B cell (primary cell): ENCODE results near the gene GFOD2. TPM values are rescaled to one million over a fixed set of nuclear protein-coding genes. Genes with fewer than 3 reads are reported as not detected.

Experiments
- ATAC-seq: fragments of 200-7000 bp; cut with Tn5 transposase; one replicate; pipeline ENCODE4 v1.10.0; 2021; ENCODE audit warnings: low read depth, mild to moderate bottlenecking, moderate number of reproducible peaks, moderate library complexity
- CTCF ChIA-PET: fragments of 350-600 bp; sonication (Branson Sonifier 250); formaldehyde crosslinking; loops from one replicate; lab custom pipeline; 2021; ENCODE audit warnings: antibody characterized with exemption, inconsistent platforms; lab: Charles Lee
- POLR2A ChIA-PET: fragments of 350-600 bp; sonication (Branson Sonifier 250); formaldehyde crosslinking; loops from one replicate; lab custom pipeline; 2021; ENCODE audit warnings: antibody characterized with exemption; lab: Charles Lee
- DNase-seq: peaks from one replicate; pipeline ENCODE4 v3.0.0; 2013
- H2AFZ ChIP-seq: 2 replicates; pipeline ENCODE4 v1.6.1; 2012; ENCODE audit warnings: mild to moderate bottlenecking, low read depth, low read length; ENCODE audit not compliant: insufficient read depth, poor library complexity, severe bottlenecking
- H3K27ac ChIP-seq, 2 donors: 1 replicate in 1 of 2; 2 replicates in 1 of 2; pipeline ENCODE4 v1.5.1; 2012 to 2013; ENCODE audit warnings: low read length in 2 of 2, mild to moderate bottlenecking in 2 of 2, moderate library complexity in 1 of 2
- H3K27me3 ChIP-seq, 4 experiments: fragments of 200-600 bp in 1 of 4; sonication (generic) in 1 of 4; replicated peaks in 1 of 4; 1 replicate in 2 of 4; 2 replicates in 2 of 4; pipeline versions ENCODE4 v1.6.1 to v1.7.0; 2013 to 2016; ENCODE audit warnings: low read length in 3 of 4, mild to moderate bottlenecking in 2 of 4, mixed read lengths in 1 of 4, moderate library complexity in 1 of 4; ENCODE audit not compliant: insufficient read depth in 4 of 4, control insufficient read depth in 3 of 4; ENCODE audit errors: control extremely low read depth in 1 of 4
- H3K36me3 ChIP-seq, 2 experiments: replicated peaks in 1 of 2; 1 replicate in 1 of 2; 2 replicates in 1 of 2; pipeline versions ENCODE4 v1.6.1 to v1.7.1; 2013; ENCODE audit warnings: low read length in 1 of 2; ENCODE audit not compliant: insufficient read depth in 2 of 2, control insufficient read depth in 1 of 2; ENCODE audit errors: control extremely low read depth in 1 of 2, extremely low read depth in 1 of 2
- H3K4me1 ChIP-seq, 2 donors: fragments of 200-600 bp in 1 of 2; sonication (generic) in 1 of 2; 1 replicate in 1 of 2; 2 replicates in 1 of 2; pipeline versions ENCODE4 v1.5.1 to v1.6.1; 2013 to 2017; ENCODE audit warnings: low read length in 2 of 2; ENCODE audit not compliant: control insufficient read depth in 2 of 2, insufficient read depth in 2 of 2
- H3K4me2 ChIP-seq: replicated peaks from 2 replicates; pipeline ENCODE3; 2012; ENCODE audit warnings: mild to moderate bottlenecking, low read depth, low read length; ENCODE audit not compliant: poor library complexity, severe bottlenecking
- H3K4me3 ChIP-seq, 5 experiments: fragments of 200-600 bp in 1 of 5; sonication (generic) in 1 of 5; 1 replicate in 3 of 5; 2 replicates in 2 of 5; pipeline versions ENCODE4 v1.5.1 to v1.7.0; 2011 to 2016; ENCODE audit warnings: low read length in 4 of 5, mild to moderate bottlenecking in 4 of 5, low read depth in 2 of 5, control low read depth in 1 of 5, moderate library complexity in 1 of 5; ENCODE audit not compliant: insufficient read depth in 1 of 5; ENCODE audit errors: control extremely low read depth in 1 of 5, extremely low read depth in 1 of 5
- H3K79me2 ChIP-seq: fragments of 200-600 bp; sonication (generic); one replicate; pipeline ENCODE4 v1.6.0; 2016; ENCODE audit warnings: low read length; ENCODE audit not compliant: control insufficient read depth, insufficient read depth
- H3K9ac ChIP-seq: fragments of 200-600 bp; sonication (generic); 2 replicates; pipeline ENCODE4 v1.6.1; 2017; ENCODE audit warnings: mild to moderate bottlenecking, low read length, moderate library complexity
- H3K9me3 ChIP-seq, 3 donors: one replicate each; pipeline versions ENCODE4 v1.6.1 to v1.7.1; 2013; ENCODE audit warnings: low read length in 2 of 3; ENCODE audit not compliant: control insufficient read depth in 2 of 3, insufficient read depth in 1 of 3; ENCODE audit errors: control extremely low read depth in 1 of 3
- H4K20me1 ChIP-seq: 2 replicates; pipeline ENCODE4 v1.6.0; 2012; ENCODE audit warnings: mild to moderate bottlenecking, low read length; ENCODE audit not compliant: insufficient read depth, control insufficient read depth, poor library complexity, severe bottlenecking
- H3K27ac Mint-ChIP-seq: one replicate; pipeline ENCODE4 v1.8.0; 2021; ENCODE audit warnings: mixed read lengths
- H3K27me3 Mint-ChIP-seq: one replicate; pipeline ENCODE4 v1.8.0; 2021; ENCODE audit warnings: mixed read lengths
- H3K4me1 Mint-ChIP-seq: one replicate; pipeline ENCODE4 v1.8.0; 2021; ENCODE audit warnings: mixed read lengths
- H3K4me3 Mint-ChIP-seq: one replicate; pipeline ENCODE4 v1.8.0; 2021; ENCODE audit warnings: mixed read lengths
- H3K9me3 Mint-ChIP-seq: one replicate; pipeline ENCODE4 v1.8.0; 2022; ENCODE audit warnings: mixed read lengths; ENCODE audit not compliant: insufficient read depth
- CTCF ChIP-seq: fragments of 200-600 bp; IDR thresholded peaks from one replicate; pipeline ENCODE4 v1.8.0; 2022; ENCODE audit warnings: antibody characterized with exemption, mild to moderate bottlenecking
- EZH2 ChIP-seq: IDR thresholded peaks from 2 replicates; pipeline ENCODE4 v1.6.1; 2012; ENCODE audit warnings: borderline replicate concordance, low read depth, mild to moderate bottlenecking, moderate library complexity, low read length; ENCODE audit not compliant: insufficient read depth, poor library complexity, severe bottlenecking
- WGBS: methylation state at CpG from one replicate; pipeline ENCODE4 v1.1.5; 2013; ENCODE audit warnings: missing lambda C conversion rate; ENCODE audit not compliant: insufficient coverage; 5-methylcytosine and 5-hydroxymethylcytosine counted together
- intact Hi-C: fragments of 100-400 bp; cut with micrococcal nuclease; formaldehyde crosslinking; loops from one replicate; pipeline ENCODE4 v1.10.0; 2022
- polyA plus RNA-seq: library from polyadenylated mRNA; depleted of rRNA; stranded (reverse); fragments of >200 nt; gene quantifications from 2 replicates; pipeline ENCODE4 v1.2.3, GENCODE V29; 2012
- total RNA-seq, 2 donors: library from RNA; stranded (reverse); fragments of 120-200 nt in 1 of 2; gene quantifications; 1 replicate in 1 of 2; 2 replicates in 1 of 2; pipeline versions ENCODE4 v1.2.3 to v1.2.4, GENCODE V29; 2013 to 2022

GFOD2 gene
- total and polyA plus RNA-seq, 2 donors (not counting 1 experiment from before 2014, with no cell fraction given): 11.9 to 18.2 TPM

- ChIA-PET CTCF (no interaction called here), POLR2A (no interaction called here)
- Histone ChIP-seq H3K9ac (no peak overlapping the region), H3K79me2 (peaks cover 35% of the 10 kb centered on the region), H3K4me3 (no peak overlapping the region), H3K4me2 (no peak overlapping the region), H2AFZ (no peak overlapping the region), H3K27ac (no peak overlapping the region), H3K27me3 (no peaks in the 10 kb centered on the region), H3K4me1 (no peaks in the 10 kb centered on the region), H3K36me3 (no peaks in the 10 kb centered on the region), H4K20me1 (no peaks in the 10 kb centered on the region), H3K9me3 (peaks cover 0 to 8% (median 0%) of the 10 kb centered on the region in 3 donors)
- Mint-ChIP-seq H3K27me3 (no peaks in the 10 kb centered on the region), H3K4me1 (peaks cover 2% of the 10 kb centered on the region), H3K4me3 (no peak overlapping the region), H3K27ac (no peak overlapping the region), H3K9me3 (no peaks in the 10 kb centered on the region)
- DNase-seq (no peak), ATAC-seq (no peak)
- TF ChIP-seq EZH2 (no peak), CTCF (no peak)
- no CpG with 5 or more reads among the region's 5 CpGs for WGBS
- intact Hi-C loops: no loop called here
Measured at GRCh38 chr16:67704110-67704509, 15.0 kb downstream of the GFOD2 start.

GRCh38 chr16:67703626-67704025 lies 15.5 kb downstream of the GFOD2 start:
- DNase-seq (no peak), ATAC-seq (no peak)
- Histone ChIP-seq H3K4me2 (no peak overlapping the region), H3K9me3 (peaks cover 0 to 11% (median 0%) of the 10 kb centered on the region in 3 donors), H3K27ac (no peak overlapping the region), H4K20me1 (no peaks in the 10 kb centered on the region), H3K4me1 (no peaks in the 10 kb centered on the region), H3K36me3 (no peaks in the 10 kb centered on the region), H3K27me3 (no peaks in the 10 kb centered on the region), H3K79me2 (peaks cover 40% of the 10 kb centered on the region), H3K4me3 (no peak overlapping the region), H3K9ac (no peak overlapping the region), H2AFZ (no peak overlapping the region)
- CTCF ChIA-PET: no interaction called here
- TF ChIP-seq EZH2 (no peak), CTCF (no peak)
- WGBS: 100% methylated on average over 1 of the region's 2 CpGs
- Mint-ChIP-seq H3K27ac (no peak overlapping the region), H3K9me3 (no peaks in the 10 kb centered on the region), H3K4me3 (no peak overlapping the region), H3K27me3 (no peaks in the 10 kb centered on the region), H3K4me1 (peaks cover 2% of the 10 kb centered on the region)
- intact Hi-C loops: no loop called here
- POLR2A ChIA-PET: no interaction called here
